Suprapubic skin (tissue), 4 donors: ENCODE measurements around the gene HS6ST1. TPM values are rescaled to one million over a fixed set of nuclear protein-coding genes. Genes with fewer than 3 reads are reported as not detected.

ENCODE experiments used
- DNase-seq, 2 donors: peaks; one replicate each; pipeline ENCODE4 v3.0.0-alpha.2; 2019; ENCODE audit warnings: low spot score in 2 of 2
- H3K27ac ChIP-seq: fragments of 200-600 bp; sonication (generic); one replicate; pipeline ENCODE4 v1.5.1; 2019
- H3K27me3 ChIP-seq: fragments of 200-600 bp; sonication (generic); one replicate; pipeline ENCODE4 v1.5.1; 2019
- H3K36me3 ChIP-seq: fragments of 200-600 bp; sonication (generic); one replicate; pipeline ENCODE4 v1.5.1; 2019
- H3K4me1 ChIP-seq: fragments of 200-600 bp; sonication (generic); one replicate; pipeline ENCODE4 v1.5.1; 2019
- H3K4me3 ChIP-seq: fragments of 200-600 bp; sonication (generic); one replicate; pipeline ENCODE4 v1.5.1; 2019; ENCODE audit warnings: mild to moderate bottlenecking
- H3K9me3 ChIP-seq: fragments of 200-600 bp; sonication (generic); one replicate; pipeline ENCODE4 v1.5.1; 2019
- EP300 ChIP-seq: sonication (generic); formaldehyde crosslinking; IDR thresholded peaks from one replicate; pipeline ENCODE4 v1.6.1; 2017; ENCODE audit warnings: antibody characterized with exemption
- POLR2A ChIP-seq, 2 donors: fragments of 450-650 bp; IDR thresholded peaks; one replicate each; pipeline ENCODE4 v1.6.1; 2017; ENCODE audit warnings: antibody characterized with exemption in 2 of 2, mild to moderate bottlenecking in 2 of 2, moderate library complexity in 2 of 2
- POLR2AphosphoS5 ChIP-seq, 3 donors: sonication (generic); formaldehyde crosslinking; IDR thresholded peaks; one replicate each; pipeline ENCODE4 v1.6.1; 2017; ENCODE audit warnings: antibody characterized with exemption in 3 of 3
- WGBS: methylation state at CpG from one replicate; pipeline ENCODE4 v1.1.5; 2018; 5-methylcytosine and 5-hydroxymethylcytosine counted together
- total RNA-seq, 4 donors: library from RNA; depleted of rRNA; stranded (reverse); fragments of >200 nt; gene quantifications; one replicate each; pipeline ENCODE4 v1.1.0, GENCODE V29; 2016
- TF ChIP-seq, protein P1 (sequence below), 2 donors: fragments of 200-600 bp in 1 of 2; fragments of 450-650 bp in 1 of 2; sonication (generic) in 1 of 2; IDR thresholded peaks; one replicate each; pipeline ENCODE4 v1.5.1; 2016 to 2019; ENCODE audit warnings: antibody characterized with exemption in 2 of 2, mild to moderate bottlenecking in 1 of 2, moderate library complexity in 1 of 2

HS6ST1 gene
- total RNA-seq, 4 donors from 2014 or later = 55.7 to 75.0 (median 67.3) TPM

DNA sequence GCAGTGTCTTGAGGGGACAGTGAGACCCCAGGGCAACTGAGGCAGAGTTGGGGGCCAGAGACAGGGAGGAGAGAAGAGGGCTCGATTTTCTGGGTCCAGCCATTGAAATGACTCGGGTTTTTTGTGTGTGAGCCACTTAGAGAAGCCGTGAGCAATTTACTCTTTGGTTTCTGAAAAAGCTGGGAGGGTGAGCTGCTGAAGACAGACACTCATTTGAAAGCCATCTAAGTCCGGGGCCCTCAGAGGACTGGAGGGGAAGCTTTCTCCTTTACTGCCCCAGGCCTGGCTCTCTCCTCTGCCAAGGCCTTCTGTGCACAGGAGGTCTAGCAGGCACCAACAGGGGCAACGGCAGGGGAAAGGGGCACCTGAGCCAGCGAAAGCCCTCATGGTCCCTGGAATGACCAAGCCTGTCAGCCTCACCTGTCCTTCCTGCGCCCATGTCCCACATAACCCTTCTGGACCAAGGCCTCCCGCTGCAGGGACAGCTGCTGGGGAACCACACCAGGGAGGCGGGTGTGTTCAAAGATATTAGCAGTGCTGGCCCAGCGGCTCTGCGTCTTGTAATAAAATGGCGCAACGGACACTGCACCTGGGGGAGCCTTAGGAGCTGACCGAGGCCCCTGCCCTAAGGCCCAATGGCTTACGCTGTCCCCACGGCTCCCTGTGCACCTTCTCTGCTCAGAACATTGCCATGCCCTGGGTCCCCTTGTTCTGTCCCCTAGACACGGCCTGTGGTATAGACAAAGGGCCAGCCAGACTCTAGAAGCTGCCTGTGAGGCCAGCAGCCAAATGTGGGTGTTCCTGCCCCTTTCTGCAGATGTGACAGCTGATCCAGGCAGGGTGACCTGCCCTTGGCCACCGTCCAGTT is 45.8 kb downstream of the HS6ST1 start:
- WGBS = 85% methylated on average over 13 of the region's 18 CpGs
- TF ChIP-seq POLR2A (IDR thresholded peaks at IDR 0.05) (no peak), EP300 (no peak), POLR2AphosphoS5 (IDR thresholded peaks at IDR 0.05) (no peak)
- TF ChIP-seq, protein P1, sequence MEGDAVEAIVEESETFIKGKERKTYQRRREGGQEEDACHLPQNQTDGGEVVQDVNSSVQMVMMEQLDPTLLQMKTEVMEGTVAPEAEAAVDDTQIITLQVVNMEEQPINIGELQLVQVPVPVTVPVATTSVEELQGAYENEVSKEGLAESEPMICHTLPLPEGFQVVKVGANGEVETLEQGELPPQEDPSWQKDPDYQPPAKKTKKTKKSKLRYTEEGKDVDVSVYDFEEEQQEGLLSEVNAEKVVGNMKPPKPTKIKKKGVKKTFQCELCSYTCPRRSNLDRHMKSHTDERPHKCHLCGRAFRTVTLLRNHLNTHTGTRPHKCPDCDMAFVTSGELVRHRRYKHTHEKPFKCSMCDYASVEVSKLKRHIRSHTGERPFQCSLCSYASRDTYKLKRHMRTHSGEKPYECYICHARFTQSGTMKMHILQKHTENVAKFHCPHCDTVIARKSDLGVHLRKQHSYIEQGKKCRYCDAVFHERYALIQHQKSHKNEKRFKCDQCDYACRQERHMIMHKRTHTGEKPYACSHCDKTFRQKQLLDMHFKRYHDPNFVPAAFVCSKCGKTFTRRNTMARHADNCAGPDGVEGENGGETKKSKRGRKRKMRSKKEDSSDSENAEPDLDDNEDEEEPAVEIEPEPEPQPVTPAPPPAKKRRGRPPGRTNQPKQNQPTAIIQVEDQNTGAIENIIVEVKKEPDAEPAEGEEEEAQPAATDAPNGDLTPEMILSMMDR (IDR thresholded peaks at IDR 0.05) = no peak
- peak; percentile 44 to 69 for DNase-seq

DNA sequence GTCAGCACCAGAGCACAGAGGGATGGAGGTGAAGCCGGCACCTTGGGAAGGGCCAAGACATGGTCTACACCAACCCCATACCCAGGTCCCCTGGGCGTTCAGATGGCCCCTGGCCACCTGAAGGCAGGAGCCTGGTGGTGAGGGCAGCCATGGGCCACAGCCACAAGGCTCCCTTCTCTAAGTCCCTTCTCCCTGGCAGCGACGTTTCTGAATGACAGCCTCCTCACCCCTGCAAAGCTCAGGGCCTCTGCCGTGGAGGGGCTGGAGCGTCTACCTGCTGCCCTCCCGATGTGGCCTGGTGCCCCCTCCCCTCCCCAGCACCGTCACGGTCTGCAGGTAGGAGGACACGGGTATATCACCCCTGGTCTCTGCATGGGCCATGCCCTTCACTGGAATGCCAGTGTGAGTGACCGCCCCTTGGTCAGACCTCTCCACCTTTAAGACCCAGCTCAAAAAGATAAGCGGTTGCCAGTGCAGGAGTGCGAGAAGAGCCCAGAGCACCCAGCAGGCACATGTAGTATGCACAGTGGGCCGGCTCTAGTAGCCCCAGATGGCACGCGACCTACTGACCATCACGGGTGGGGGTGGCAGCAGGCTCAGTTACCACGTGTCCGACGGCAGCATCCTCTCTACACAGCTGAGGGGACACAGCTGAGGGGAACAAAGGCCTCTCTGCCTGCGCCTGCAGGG is 46.6 kb downstream of the HS6ST1 start:
- no peak for TF ChIP-seq POLR2A (IDR thresholded peaks at IDR 0.05)
- no peak for TF ChIP-seq EP300
- TF ChIP-seq POLR2AphosphoS5 (IDR thresholded peaks at IDR 0.05) = no peak
- TF ChIP-seq, protein P1 (IDR thresholded peaks at IDR 0.05) = no peak
- Histone ChIP-seq H3K4me3 (no peak overlapping the region), H3K36me3 (peaks cover 44% of the 10 kb centered on the region), H3K27me3 (no peaks in the 10 kb centered on the region), H3K27ac (no peak overlapping the region), H3K4me1 (peaks cover 28% of the 10 kb centered on the region), H3K9me3 (no peaks in the 10 kb centered on the region)
- WGBS = 96% methylated on average over 12 of the region's 21 CpGs
- peak in 1 of 2 donors; percentile 79 for DNase-seq

More for the DNA sequence above, 45.8 kb downstream of the HS6ST1 start:
- H3K27ac ChIP-seq = no peak overlapping the region
- peaks cover 42% of the 10 kb centered on the region for H3K36me3 ChIP-seq
- H3K4me3 ChIP-seq = no peak overlapping the region
- no peaks in the 10 kb centered on the region for H3K9me3 ChIP-seq
- H3K4me1 ChIP-seq = peaks cover 28% of the 10 kb centered on the region
- H3K27me3 ChIP-seq = no peaks in the 10 kb centered on the region

DNA sequence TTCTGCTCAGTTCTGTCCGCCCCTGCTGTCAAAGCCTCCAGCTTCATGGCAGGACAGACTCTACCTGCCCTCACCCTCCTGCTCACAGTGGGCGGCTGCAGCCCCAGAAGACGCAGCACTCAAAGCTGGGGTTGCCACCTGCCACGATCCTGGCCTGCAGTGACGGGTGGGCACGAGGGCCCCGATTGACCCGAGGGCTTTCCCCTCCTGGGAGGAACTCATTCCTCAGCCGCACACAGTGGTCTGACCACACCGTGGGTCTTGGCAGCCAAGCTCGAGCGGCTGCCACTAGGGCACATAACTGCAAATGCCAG is 47.1 kb downstream of the HS6ST1 start:
- H3K27ac ChIP-seq = no peak overlapping the region
- no peaks in the 10 kb centered on the region for H3K9me3 ChIP-seq
- TF ChIP-seq EP300 = no peak
- no peak for TF ChIP-seq POLR2A (IDR thresholded peaks at IDR 0.05)
- TF ChIP-seq POLR2AphosphoS5 (IDR thresholded peaks at IDR 0.05) = no peak
- peaks cover 28% of the 10 kb centered on the region for H3K4me1 ChIP-seq
- WGBS = 100% methylated on average over 2 of the region's 12 CpGs
- DNase-seq = peak in 1 of 2 donors; percentile 70
- no peaks in the 10 kb centered on the region for H3K27me3 ChIP-seq
- H3K36me3 ChIP-seq = peaks cover 43% of the 10 kb centered on the region
- no peak overlapping the region for H3K4me3 ChIP-seq

DNA sequence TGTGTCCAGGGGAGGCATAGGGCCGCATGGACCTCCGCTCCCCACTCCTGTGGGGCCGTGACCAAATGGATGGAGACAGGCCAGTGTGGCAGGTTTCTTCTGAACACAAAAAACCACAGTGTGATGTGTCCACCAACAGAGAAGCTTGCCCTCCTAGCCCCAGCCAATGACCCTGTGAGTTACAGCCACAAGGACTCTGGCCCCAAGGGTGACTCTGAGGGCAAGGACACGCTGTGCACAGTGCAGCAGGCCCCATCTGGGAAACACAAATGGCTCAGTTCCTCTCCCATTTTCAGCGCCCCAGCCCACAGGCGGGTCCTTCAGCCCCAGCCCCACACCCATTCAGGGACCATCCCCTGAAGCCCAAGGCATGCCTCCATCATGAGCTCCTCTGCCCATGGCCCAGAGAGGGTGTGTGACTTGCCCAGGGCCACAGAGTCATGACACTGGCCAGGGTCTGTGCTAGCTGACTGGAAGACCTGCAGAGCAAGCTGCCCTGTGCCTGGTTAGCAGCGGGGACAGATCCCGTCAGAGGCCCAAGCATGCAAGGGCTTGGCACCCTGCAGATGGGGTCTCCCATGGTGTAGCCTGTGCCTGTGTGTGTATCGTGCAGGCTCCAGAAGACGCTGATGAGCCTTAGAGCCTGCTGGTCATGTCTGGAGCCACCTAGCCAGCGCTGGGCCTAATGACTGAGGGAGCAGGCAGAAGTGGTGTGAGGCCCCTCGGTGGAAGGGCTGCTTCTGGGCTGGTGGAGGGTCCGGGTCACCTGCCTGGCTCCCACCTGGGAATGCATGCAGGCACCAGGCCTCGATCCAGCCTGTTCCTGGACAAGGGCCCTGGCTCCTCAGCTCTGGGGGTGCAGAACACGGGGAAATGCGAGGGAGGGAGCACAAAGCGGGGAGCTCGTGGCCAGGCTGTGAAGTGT is 47.7 kb downstream of the HS6ST1 start:
- H3K27me3 ChIP-seq = no peaks in the 10 kb centered on the region
- H3K4me3 ChIP-seq = no peak overlapping the region
- DNase-seq = peak in 1 of 2 donors; percentile 62
- H3K4me1 ChIP-seq = peaks cover 28% of the 10 kb centered on the region
- no peaks in the 10 kb centered on the region for H3K9me3 ChIP-seq
- TF ChIP-seq POLR2AphosphoS5 (IDR thresholded peaks at IDR 0.05) (no peak), POLR2A (IDR thresholded peaks at IDR 0.05) (no peak), EP300 (no peak)
- TF ChIP-seq, protein P1 (IDR thresholded peaks at IDR 0.05) = no peak
- peaks cover 43% of the 10 kb centered on the region for H3K36me3 ChIP-seq
- no peak overlapping the region for H3K27ac ChIP-seq
- 83% methylated on average over 2 of the region's 18 CpGs for WGBS

DNA sequence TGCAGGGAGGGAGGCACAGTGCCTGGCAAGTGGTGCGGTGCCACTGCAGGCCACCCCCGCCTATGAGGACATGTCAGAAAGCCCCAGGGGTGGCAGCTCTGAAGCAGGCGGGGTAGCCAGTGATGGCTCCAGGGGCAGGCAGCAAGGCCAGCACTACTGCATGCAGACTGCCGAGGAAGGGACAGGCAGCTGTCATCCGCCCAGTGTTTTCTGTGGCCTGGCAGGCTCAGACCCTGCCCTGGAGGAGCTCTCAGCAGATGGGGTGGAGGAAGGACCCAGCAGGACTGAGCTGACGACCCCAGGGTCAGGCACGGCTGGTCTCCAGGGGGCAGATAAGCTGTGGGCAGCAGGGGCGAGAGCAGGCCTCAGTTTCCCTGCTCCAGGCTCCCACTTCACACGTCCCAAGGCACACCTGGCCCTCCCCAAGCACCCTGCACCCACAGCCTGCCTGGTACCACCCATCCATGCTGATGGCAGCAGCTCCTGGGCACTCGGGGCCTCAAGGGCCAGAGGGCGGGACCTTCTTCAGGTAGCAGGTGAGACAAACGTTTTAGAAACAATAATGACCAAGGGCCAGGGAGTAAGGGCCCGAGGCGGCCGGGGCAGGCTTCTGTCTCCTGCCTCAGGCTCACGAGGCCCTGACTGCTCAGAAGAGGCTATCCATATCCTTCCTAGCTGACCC is 48.5 kb downstream of the HS6ST1 start:
- H3K36me3 ChIP-seq = peaks cover 36% of the 10 kb centered on the region

More for the DNA sequence above, 48.5 kb downstream of the HS6ST1 start:
- Histone ChIP-seq H3K27ac (no peak overlapping the region), H3K4me1 (peaks cover 28% of the 10 kb centered on the region), H3K4me3 (no peak overlapping the region), H3K9me3 (no peaks in the 10 kb centered on the region), H3K27me3 (no peaks in the 10 kb centered on the region)
- TF ChIP-seq, protein P1 (IDR thresholded peaks at IDR 0.05) = no peak
- no peak for TF ChIP-seq EP300
- no peak for TF ChIP-seq POLR2A (IDR thresholded peaks at IDR 0.05)
- TF ChIP-seq POLR2AphosphoS5 (IDR thresholded peaks at IDR 0.05) = no peak
- WGBS = 90% methylated on average over 2 of the region's 16 CpGs
- peak; percentile 60 to 70 for DNase-seq
